SIG-M5 (cell line): ENCODE data around the gene TPTE.
"Not testable (repeated sequence)": the region's sequence is repeated elsewhere in the genome, so short reads cannot be mapped to it uniquely, and the experiment has no call there.

Experiments used
- DNase-seq: peaks from one replicate; lab custom pipeline; 2025; lab: John Stamatoyannopoulos, UW

Gene TPTE

DNA sequence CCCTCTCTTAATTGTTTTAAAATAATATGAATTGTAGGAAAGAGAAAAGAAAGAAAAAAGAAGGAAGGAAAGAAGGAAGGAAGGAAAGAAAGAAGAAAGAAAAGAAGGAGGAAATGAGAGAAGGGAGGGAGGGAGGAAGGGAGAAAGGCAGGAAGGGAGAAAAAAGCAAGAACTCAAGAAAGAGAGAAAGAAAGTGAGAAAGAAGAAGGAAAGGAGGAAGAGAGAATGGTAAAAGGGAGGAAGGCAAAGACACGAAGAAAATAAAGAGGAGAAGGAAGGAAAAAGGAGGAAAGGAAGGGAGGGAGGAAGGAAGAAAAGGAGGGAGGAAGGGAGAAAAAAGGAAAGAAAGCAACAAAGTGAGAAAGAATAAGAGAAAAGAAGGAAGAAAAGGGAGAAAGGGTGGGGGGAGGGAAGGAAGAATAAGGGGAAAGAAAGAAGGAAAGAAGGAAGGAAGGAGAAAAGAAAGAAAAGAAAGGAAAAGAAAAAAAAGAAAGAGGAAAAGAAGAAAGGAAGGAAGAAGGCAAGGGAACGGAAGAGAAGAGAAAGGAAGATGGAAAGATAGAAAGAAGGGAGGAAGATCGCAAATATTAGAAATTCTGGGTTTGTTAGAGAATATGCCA lies 95.9 kb downstream of the TPTE start:
- DNase-seq, result not testable (repeated sequence)

GRCh38 chr21:10627316-10627863 lies 106.0 kb downstream of the TPTE start:
- DNase-seq, result no peak

GRCh38 chr21:10629239-10629638 lies 107.9 kb downstream of the TPTE start:
- not testable (repeated sequence) for DNase-seq

DNA sequence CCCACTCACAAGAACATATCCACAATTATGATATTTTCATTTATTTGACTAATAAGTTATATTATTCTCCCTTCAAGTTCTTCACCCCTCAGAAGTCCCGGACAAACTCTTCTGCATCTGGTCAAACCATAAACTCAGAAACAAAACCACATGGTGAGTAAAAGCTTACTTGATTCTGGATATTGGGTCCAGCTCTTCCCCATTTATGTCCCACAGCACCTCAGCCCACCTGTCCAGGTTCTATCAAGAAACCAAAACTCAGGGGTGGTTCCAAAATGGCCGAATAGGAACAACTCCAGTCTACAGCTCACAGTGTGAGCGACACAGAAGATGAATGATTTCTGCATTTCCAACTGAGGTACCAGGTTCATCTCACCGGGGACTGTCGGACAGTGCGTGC lies 109.4 kb downstream of the TPTE start:
- not testable (repeated sequence) for DNase-seq

- not testable (repeated sequence) for DNase-seq
These were observed 109.9 kb downstream of the TPTE start for GRCh38 chr21:10631316-10631715.

GRCh38 chr21:10638144-10638543 lies 116.8 kb downstream of the TPTE start:
- not testable (repeated sequence) for DNase-seq

DNA sequence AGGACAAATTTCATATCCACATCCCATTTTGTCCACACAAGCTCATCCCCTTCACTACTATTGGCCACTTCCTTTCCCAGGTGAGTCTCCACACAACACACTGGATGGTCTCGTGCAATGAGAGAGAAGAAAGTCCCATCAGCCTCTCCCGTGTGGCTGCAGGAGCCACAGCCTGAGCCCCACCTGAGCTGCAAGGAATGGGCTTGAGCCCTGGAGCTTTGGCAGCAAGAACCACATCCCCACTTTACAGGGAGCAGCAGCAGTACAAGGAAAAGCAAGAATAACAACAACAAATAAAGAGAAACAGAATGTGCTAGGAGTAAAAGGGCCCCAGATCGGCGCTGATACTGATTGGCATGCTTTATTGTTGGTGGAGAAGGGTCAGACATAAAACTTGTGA lies 117.7 kb downstream of the TPTE start:
- DNase-seq, result no peak

GRCh38 chr21:10639746-10640145 lies 118.4 kb downstream of the TPTE start:
- DNase-seq, result not testable (repeated sequence)

DNA sequence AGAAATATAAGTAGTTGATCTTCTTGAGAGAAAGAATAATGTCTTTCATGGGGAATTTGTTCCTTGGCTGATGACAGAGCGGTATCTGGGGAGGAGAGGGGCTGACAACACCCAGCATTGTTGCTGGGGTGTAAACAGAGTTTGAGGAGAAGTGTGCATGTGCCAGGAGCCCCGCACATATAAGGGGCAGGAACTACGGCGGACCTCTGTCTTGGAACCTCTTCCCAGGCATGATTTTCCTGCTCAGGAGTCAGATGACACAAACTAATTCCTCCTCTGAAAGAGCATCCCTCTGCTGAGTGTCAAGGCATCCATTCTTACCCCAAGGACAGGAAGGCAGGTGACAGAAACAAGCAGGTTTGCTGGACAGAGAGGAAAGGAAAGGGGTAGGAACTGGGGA lies 119.1 kb downstream of the TPTE start:
- no peak for DNase-seq

DNA sequence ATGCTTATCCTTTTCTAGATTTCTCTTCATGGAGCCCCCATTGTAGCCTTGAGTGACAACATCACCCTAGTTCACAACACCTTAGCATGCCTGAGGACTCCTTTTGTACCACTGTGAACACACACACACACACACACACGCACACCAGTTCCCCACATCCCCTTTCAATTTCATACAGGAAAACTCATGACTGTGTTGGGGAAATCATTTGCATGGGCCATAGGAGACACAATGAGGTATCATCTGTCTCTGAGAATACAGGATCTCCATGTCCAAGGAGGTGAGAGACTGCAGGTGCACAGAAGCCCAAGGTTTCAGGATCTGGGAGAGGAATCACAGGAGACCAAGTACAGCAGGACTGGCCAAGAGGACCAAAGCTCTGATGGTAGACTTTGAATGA lies 119.7 kb downstream of the TPTE start:
- DNase-seq, result no peak

DNA sequence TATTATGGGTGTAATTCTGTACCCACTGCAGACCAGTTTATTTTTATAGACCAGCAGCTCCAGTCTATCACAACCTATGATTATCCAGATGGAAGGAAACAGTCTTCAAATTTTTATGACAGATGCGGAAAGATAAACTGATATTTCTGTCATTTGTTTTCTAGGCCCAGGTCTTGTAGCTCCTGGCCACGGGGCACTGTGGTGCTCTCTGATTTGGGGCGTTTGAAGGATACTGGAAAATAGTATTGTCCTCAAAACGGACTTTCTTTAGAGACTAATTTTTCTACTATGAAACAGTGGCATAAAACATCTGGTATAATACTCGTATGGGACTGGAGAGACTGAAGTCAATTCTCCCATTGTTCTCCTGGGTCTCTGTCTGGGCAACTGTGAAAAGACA lies 124.3 kb downstream of the TPTE start:
- DNase-seq, result not testable (repeated sequence)

DNA sequence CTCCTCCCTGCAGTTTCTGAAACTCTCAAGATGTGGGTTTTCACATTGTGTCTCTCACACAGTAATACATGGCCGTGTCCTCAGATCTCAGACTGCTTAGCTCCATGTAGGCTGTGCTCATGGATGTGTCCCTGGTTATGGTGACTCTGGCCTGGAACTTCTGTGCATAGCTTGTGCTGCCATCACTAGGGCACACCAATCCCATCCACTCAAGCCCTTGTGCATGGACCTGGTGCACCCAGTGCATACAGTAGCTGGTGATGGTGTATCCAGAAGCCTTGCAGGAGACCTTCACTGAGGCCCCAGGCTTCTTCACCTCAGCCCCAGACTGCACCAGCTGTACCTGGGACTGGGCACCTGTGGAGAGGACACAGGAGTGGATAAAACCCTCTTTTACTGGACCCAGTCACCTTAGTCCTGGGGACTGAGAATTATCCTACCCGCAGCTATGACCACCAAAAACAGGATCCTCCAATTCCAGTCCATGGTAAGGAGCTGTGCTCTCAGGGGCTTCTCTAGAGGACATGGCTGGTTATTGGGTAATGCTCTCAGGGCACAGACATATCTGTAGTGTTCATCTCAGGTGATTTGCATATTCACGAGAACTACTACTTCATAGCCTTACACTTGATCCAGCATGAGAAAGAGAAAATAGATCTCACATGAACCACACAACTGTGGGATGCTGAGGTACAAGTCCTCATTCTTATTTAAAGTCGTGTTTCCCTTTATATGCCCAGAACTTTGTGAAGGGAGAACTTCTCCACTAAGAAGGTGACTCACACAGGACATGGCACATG lies 128.2 kb downstream of the TPTE start:
- not testable (repeated sequence) for DNase-seq

DNA sequence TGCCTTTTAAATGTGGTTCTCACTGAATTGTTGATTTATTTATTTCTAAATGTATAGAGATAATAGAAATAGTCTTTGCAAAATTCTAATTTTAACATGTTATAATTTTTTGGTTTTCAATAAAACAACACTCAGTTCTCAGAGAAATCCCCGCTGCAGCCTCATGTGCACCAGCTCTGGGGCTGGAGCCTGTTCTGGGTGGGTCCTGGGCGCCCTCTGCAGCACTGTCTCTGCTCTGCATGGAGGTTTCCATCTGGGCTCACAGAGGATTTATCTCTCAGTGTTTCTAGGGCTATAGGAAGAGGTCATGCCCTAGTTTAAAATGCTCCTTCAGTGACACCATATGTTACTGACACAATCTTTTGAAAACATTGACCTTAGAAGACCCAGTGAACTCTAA lies 128.9 kb downstream of the TPTE start:
- not testable (repeated sequence) for DNase-seq
